Upper lobe of left lung (tissue), 4 donors: ENCODE results near the gene APOA4.

ENCODE experiments used
- CTCF ChIP-seq, 6 experiments: fragments of 450-650 bp in 4 of 6; fragments of 200-600 bp in 2 of 6; sonication (generic) in 2 of 6; IDR thresholded peaks; one replicate each; pipeline ENCODE4 v1.5.1; 2016 to 2019; ENCODE audit warnings: antibody characterized with exemption in 6 of 6
- POLR2A ChIP-seq, 4 donors: fragments of 450-650 bp; IDR thresholded peaks; one replicate each; pipeline ENCODE4 v1.5.1; 2016 to 2017; ENCODE audit warnings: antibody characterized with exemption in 4 of 4, mild to moderate bottlenecking in 2 of 4
- POLR2AphosphoS5 ChIP-seq, 2 donors: sonication (generic); formaldehyde crosslinking; IDR thresholded peaks; one replicate each; pipeline ENCODE4 v1.5.1; 2017; ENCODE audit warnings: antibody characterized with exemption in 2 of 2

- TF ChIP-seq POLR2AphosphoS5 (IDR thresholded peaks at IDR 0.05) (no peak), CTCF (IDR thresholded peaks at IDR 0.05) (no peak), POLR2A (IDR thresholded peaks at IDR 0.05) (no peak)
Measured at GRCh38 chr11:116825434-116825833, 2.3 kb upstream of the APOA4 start.
